Measurements from ENCODE around the gene PSMA6.

- TF ChIP-seq CTCF (IDR thresholded peaks at IDR 0.05; ENCODE audit: insufficient read depth, low read length) = no peak
- no peak for TF ChIP-seq POLR2AphosphoS5 (IDR thresholded peaks at IDR 0.05; ENCODE audit: low read depth)
- TF ChIP-seq REST (IDR thresholded peaks at IDR 0.05; ENCODE audit: insufficient replicate concordance, low read depth) = no peak
- TF ChIP-seq GABPA (IDR thresholded peaks at IDR 0.05; ENCODE audit: low read depth) = no peak
These were observed 8.0 kb downstream of the PSMA6 start for GRCh38 chr14:35300228-35300627.
